MM.1S (cell line): ENCODE measurements around the gene NUP214.

ENCODE experiments used
- EZH2 ChIP-seq: fragments of 300-600 bp; sonication (generic); optimal IDR thresholded peaks from 2 replicates; pipeline ENCODE3; 2017; ENCODE audit warnings: low read depth, mild to moderate bottlenecking, antibody characterized with exemption, low read length, mixed read lengths
- EZH2phosphoT487 ChIP-seq: fragments of 300-600 bp; sonication (generic); IDR thresholded peaks from 2 replicates; pipeline ENCODE4 v1.6.1; 2018; ENCODE audit warnings: antibody characterized with exemption, low read length
- TF ChIP-seq, protein P1 (sequence below): fragments of 300-600 bp; sonication (generic); IDR thresholded peaks from 2 replicates; pipeline ENCODE4 v1.5.1; 2016; ENCODE audit warnings: antibody characterized with exemption, low read length, mixed read lengths

DNA sequence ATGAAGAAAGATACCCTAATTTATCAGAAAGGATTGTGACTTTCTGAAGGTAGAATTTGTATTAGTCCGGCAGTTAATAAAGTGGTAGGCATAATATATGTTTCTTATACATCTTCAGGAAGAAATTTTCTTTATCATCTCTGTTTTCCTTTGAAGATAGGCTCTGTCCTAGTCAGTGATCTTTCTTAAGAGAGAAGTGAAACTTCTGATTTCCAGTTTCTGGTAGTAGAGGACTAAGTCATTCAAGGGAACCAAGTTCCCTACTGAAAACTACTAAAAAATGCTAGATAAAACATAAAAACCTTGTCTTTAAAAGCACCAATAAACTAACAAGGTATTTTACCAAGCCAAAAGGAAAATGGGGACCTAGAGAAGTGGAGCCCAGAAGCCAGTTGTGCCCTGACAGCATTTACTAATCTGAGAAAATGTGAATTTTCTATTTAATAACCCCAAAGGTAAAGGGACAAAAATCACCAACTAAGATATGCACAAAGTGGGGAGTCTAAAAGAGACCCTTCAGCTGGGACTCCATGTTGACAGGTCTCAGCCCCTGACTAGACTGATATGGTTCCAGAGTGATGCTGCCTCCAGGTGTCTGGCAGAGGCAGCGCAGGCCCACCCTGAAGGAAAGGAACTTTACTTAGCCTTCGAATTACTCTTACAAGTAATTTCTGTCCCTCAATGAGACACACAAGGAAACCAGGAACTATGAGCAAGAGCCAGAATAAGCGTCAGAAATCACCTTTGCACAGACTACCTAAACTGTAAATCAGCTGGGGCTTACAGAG, 78.2 kb downstream of the NUP214 start:
- TF ChIP-seq, protein P1, sequence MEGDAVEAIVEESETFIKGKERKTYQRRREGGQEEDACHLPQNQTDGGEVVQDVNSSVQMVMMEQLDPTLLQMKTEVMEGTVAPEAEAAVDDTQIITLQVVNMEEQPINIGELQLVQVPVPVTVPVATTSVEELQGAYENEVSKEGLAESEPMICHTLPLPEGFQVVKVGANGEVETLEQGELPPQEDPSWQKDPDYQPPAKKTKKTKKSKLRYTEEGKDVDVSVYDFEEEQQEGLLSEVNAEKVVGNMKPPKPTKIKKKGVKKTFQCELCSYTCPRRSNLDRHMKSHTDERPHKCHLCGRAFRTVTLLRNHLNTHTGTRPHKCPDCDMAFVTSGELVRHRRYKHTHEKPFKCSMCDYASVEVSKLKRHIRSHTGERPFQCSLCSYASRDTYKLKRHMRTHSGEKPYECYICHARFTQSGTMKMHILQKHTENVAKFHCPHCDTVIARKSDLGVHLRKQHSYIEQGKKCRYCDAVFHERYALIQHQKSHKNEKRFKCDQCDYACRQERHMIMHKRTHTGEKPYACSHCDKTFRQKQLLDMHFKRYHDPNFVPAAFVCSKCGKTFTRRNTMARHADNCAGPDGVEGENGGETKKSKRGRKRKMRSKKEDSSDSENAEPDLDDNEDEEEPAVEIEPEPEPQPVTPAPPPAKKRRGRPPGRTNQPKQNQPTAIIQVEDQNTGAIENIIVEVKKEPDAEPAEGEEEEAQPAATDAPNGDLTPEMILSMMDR: peak; percentile 42
- TF ChIP-seq EZH2: no peak
- TF ChIP-seq EZH2phosphoT487: no peak
